T-helper 17 cell (primary cell): ENCODE data around the gene GNB5. TPM values are rescaled to one million over a fixed set of nuclear protein-coding genes. Genes with fewer than 3 reads are reported as not detected.

Experiments used
- ATAC-seq: fragments of 150-1000 bp; cut with Tn5 transposase; 2 replicates; pipeline ENCODE4 v1.10.0; 2021; ENCODE audit warnings: mild to moderate bottlenecking, moderate library complexity
- DNase-seq, 3 donors: peaks; one replicate each; pipeline versions ENCODE4 v3.0.0 to v3.0.0-alpha.2; 2020 to 2021
- H3K9me3 ChIP-seq: one replicate; pipeline ENCODE4 v1.7.0; 2013; ENCODE audit warnings: low read length, mild to moderate bottlenecking; ENCODE audit not compliant: control insufficient read depth, poor library complexity, severe bottlenecking
- H3K27ac Mint-ChIP-seq: one replicate; pipeline ENCODE4 v1.8.0; 2022; ENCODE audit warnings: mild to moderate bottlenecking, moderate library complexity, mixed read lengths
- H3K27me3 Mint-ChIP-seq: one replicate; pipeline ENCODE4 v1.8.0; 2022; ENCODE audit warnings: mixed read lengths
- H3K36me3 Mint-ChIP-seq: one replicate; pipeline ENCODE4 v1.8.0; 2022; ENCODE audit warnings: low read depth, mixed read lengths
- H3K4me1 Mint-ChIP-seq: one replicate; pipeline ENCODE4 v1.8.0; 2022; ENCODE audit warnings: mild to moderate bottlenecking, mixed read lengths
- H3K4me3 Mint-ChIP-seq: one replicate; pipeline ENCODE4 v1.8.0; 2022; ENCODE audit warnings: mild to moderate bottlenecking, moderate library complexity, mixed read lengths
- total RNA-seq, 4 donors: library from RNA in 2 of 4; stranded (reverse) in 2 of 4; gene quantifications; one replicate each; pipeline ENCODE4 v1.2.3 and lab custom pipeline; 2022 to 2026

The GNB5 gene
- total RNA-seq, 2 donors from 2014 or later: 63.2 to 79.7 TPM

GRCh38 chr15:52071570-52071969, 119.6 kb downstream of the GNB5 start:
- Mint-ChIP-seq H3K36me3 (peaks cover under 1% of the 10 kb centered on the region), H3K27me3 (no peaks in the 10 kb centered on the region), H3K4me1 (peaks cover 3% of the 10 kb centered on the region), H3K27ac (no peak overlapping the region), H3K4me3 (no peak overlapping the region)
- H3K9me3 ChIP-seq: no peaks in the 10 kb centered on the region
- ATAC-seq: no peak
- DNase-seq: no peak

DNA sequence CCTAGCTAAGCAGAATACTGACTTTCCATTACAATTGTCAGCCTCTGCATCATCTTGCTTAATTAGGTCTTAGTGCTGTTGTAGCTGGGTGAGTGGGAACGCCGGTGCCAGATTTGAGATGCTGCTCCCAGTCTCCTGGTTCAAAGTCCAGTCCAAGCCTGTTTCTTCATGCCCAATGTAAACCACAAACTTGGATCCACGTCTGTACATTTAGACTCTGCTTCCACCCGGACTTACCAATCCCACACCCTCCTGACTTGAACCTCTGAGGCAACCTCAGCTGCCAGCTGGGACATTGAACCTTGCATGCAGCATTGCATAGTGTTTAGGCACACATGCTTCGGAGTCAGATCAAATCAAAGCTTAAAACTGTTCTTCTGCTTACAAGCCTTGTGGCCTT, 121.6 kb downstream of the GNB5 start:
- H3K27me3 Mint-ChIP-seq: no peaks in the 10 kb centered on the region

GRCh38 chr15:52068004-52068615, 123.1 kb downstream of the GNB5 start:
- DNase-seq (no peak), ATAC-seq (no peak)
- Mint-ChIP-seq H3K27me3 (no peaks in the 10 kb centered on the region), H3K4me1 (peaks cover 5% of the 10 kb centered on the region), H3K4me3 (no peak overlapping the region), H3K27ac (no peak overlapping the region), H3K36me3 (peaks cover 12% of the 10 kb centered on the region)
- H3K9me3 ChIP-seq: no peaks in the 10 kb centered on the region

More for the DNA sequence above, 121.6 kb downstream of the GNB5 start:
- ATAC-seq: no peak
- Mint-ChIP-seq H3K4me1 (peaks cover 5% of the 10 kb centered on the region), H3K27ac (no peak overlapping the region), H3K36me3 (peaks cover 6% of the 10 kb centered on the region), H3K4me3 (no peak overlapping the region)
- H3K9me3 ChIP-seq: no peaks in the 10 kb centered on the region
- DNase-seq: no peak

DNA sequence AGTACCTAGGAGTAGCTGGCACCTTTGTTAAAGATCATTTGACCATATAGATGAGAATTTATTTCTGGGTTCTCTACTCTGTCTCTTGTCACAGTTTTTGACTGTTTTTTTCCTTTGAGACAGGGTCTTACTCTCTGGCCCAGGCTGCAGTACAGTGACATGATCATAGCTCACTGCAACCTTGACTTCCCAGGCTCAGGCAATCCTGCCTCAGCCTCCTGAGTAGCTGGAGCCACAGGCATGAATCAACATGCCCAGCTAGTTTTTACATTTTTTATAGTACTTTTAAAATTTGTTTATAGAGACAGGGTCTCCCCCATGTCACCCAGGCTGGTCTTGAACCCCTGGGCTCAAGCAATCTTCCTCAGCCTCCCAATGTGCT, 123.7 kb downstream of the GNB5 start:
- H3K36me3 Mint-ChIP-seq: peaks cover 12% of the 10 kb centered on the region
- no peaks in the 10 kb centered on the region for H3K9me3 ChIP-seq
- DNase-seq (no peak), ATAC-seq (no peak)
- H3K27ac Mint-ChIP-seq: peak overlapping the region; percentile 72
- no peak overlapping the region for H3K4me3 Mint-ChIP-seq
- H3K4me1 Mint-ChIP-seq: peaks cover 5% of the 10 kb centered on the region
- no peaks in the 10 kb centered on the region for H3K27me3 Mint-ChIP-seq

- ATAC-seq (no peak), DNase-seq (no peak)
- H3K36me3 Mint-ChIP-seq: peaks cover 12% of the 10 kb centered on the region
- no peaks in the 10 kb centered on the region for H3K27me3 Mint-ChIP-seq
- peaks cover 5% of the 10 kb centered on the region for H3K4me1 Mint-ChIP-seq
- no peak overlapping the region for H3K4me3 Mint-ChIP-seq
- peak overlapping the region; percentile 72 for H3K27ac Mint-ChIP-seq
- H3K9me3 ChIP-seq: no peaks in the 10 kb centered on the region
Observed at GRCh38 chr15:52066842-52067544, 124.2 kb downstream of the GNB5 start.

Other genes starting within 250 kb of the GNB5 start
- 1 to 10 TPM; 8.8 to 9.4 TPM for gene LEO1, start 219.6 kb downstream of the GNB5 start, total RNA-seq
- gene MAPK6, start 172.2 kb downstream of the GNB5 start, total RNA-seq: 10 to 100 TPM; 36.8 to 45.6 TPM
- gene BCL2L10, start 78.6 kb downstream of the GNB5 start, total RNA-seq: not detected
- gene MYO5C, start 104.4 kb upstream of the GNB5 start, total RNA-seq: 1 to 10 TPM; 1.5 to 3.3 TPM